AG09309 (cell line): ENCODE data around the gene ZNF627.
"Not testable (repeated sequence)": the region's sequence is repeated elsewhere in the genome, so short reads cannot be mapped to it uniquely, and the experiment has no call there.

Experiments
- DNase-seq: peaks from one replicate; pipeline ENCODE4 v3.0.0-alpha.2; 2010; ENCODE audit warnings: low read depth
- H3K4me3 ChIP-seq: 2 replicates; pipeline ENCODE4 v1.5.1; 2011; ENCODE audit warnings: mild to moderate bottlenecking, low read depth, low read length, moderate library complexity; ENCODE audit not compliant: control insufficient read depth
- TF ChIP-seq, protein P1 (sequence below): IDR thresholded peaks from 2 replicates; pipeline ENCODE4 v1.5.1; 2011; ENCODE audit warnings: mild to moderate bottlenecking, low read depth, low read length, inconsistent platforms; ENCODE audit not compliant: insufficient read depth, control insufficient read depth; ENCODE audit errors: missing control alignments

The ZNF627 gene

DNA sequence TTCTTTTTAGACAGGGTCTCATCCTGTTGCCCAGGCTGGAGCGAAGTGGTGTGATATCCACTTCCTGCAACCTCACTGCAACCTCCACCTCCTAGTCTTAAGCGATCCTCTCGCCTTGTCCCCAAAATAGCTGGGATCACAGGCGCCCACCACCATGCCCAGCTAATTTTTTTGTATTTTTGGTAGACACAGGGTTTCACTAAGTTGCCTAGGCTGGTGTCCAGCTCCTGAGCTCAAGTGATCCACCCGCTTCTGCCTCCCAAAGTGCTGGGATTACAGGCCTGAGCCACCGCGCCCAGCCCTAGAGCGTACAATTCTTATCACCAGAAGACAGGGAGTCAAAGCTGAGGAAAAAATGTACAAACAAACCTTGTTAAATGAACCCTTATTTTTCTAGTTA lies 33.8 kb upstream of the ZNF627 start:
- TF ChIP-seq, protein P1, sequence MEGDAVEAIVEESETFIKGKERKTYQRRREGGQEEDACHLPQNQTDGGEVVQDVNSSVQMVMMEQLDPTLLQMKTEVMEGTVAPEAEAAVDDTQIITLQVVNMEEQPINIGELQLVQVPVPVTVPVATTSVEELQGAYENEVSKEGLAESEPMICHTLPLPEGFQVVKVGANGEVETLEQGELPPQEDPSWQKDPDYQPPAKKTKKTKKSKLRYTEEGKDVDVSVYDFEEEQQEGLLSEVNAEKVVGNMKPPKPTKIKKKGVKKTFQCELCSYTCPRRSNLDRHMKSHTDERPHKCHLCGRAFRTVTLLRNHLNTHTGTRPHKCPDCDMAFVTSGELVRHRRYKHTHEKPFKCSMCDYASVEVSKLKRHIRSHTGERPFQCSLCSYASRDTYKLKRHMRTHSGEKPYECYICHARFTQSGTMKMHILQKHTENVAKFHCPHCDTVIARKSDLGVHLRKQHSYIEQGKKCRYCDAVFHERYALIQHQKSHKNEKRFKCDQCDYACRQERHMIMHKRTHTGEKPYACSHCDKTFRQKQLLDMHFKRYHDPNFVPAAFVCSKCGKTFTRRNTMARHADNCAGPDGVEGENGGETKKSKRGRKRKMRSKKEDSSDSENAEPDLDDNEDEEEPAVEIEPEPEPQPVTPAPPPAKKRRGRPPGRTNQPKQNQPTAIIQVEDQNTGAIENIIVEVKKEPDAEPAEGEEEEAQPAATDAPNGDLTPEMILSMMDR, result no peak
- no peak for DNase-seq
- H3K4me3 ChIP-seq, result no peak overlapping the region

DNA sequence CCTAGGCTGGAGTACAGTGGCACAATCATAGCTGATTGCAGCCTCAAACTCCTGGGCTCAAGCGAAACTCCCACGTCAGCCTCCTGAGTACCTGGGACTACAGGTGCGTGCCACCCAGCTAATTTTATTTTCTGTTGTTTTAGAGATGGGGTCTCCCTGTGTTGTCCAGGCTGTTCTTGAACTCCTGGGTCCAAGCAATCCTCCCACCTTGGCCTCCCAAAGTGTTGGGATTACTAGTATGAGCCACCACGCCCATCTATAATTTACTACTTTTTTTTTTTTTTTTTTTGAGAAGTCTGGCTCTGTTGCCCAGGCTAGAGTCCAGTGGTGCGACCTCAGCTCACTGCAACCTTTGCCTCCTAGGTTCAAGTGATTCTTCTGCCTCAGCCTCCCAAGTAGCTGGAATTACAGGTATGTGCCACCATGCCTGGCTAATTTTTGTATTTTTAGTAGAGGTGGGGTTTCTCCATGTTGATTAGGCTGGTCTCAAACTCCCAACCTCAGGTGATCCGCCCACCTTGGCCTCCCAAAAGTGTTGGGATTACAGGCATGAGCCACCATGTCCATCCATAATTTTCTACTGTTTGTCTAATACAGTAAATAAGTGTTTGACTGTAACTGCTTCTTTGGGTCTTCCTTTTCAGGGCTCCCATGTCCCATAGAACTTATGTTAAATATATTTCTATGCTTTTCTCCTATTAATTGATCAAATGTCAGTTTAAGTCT lies 33.0 kb upstream of the ZNF627 start:
- DNase-seq, result not testable (repeated sequence)

DNA sequence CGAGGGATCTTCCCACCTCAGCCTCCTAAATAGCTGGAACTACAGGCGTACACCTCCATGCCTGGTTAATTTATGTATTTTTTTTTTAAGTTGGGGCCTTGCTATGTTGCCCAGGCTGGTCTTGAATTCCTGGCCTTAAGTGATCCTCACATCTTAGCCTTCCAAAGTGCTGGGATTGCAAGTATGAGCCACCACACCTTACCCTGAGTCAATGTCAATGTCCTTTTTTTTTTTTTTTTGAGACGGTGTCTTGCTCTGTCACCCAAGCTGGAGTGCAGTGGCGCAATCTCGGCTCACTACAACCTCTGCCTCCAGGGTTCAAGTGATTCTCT lies 31.7 kb upstream of the ZNF627 start:
- not testable (repeated sequence) for DNase-seq, H3K4me3 ChIP-seq

More for the DNA sequence above, 33.0 kb upstream of the ZNF627 start:
- H3K4me3 ChIP-seq, result not testable (repeated sequence)

DNA sequence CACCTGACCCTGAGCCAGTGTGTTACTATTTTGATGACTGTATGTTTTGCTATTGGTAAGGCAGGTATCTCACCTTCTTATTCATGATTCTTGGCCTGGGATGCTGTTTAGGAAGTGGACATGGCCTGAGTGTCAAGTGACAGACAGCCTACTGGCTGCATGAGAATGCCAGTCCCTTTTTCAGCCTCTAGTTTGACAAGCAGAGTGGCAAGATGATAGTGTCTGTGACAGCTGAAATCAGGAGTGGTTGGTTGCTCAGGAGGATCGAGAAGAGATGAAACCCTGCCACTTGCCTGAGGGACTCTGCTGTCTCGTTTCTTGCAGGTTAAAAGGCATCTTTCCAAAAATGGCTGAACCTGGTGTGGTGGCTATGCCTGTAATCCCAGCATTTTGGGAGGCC lies 31.1 kb upstream of the ZNF627 start:
- no peak overlapping the region for H3K4me3 ChIP-seq
- no peak for DNase-seq
- TF ChIP-seq, protein P1, result no peak

DNA sequence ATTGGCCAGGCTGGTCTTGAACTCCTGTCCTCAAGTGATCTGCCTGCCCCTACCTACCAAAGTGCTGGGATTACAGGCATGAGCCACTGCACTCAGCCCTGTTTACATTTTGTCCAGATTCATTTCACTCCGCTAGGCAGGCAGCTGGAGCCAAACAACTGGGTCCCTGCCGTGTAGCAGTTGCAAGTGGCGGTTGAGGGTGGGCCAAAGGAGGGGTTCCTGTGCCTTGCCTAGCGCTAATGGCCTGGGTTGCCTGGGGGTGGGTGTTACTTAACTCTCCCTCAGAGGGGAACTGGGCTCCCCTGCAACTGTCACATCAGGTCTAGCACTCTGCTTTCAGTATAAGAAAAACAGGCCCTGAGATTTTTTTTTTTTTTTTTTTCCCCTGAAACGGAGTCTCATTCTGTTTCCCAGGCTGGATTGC lies 27.2 kb upstream of the ZNF627 start:
- DNase-seq, result no peak
- TF ChIP-seq, protein P1, result no peak
- no peak overlapping the region for H3K4me3 ChIP-seq

DNA sequence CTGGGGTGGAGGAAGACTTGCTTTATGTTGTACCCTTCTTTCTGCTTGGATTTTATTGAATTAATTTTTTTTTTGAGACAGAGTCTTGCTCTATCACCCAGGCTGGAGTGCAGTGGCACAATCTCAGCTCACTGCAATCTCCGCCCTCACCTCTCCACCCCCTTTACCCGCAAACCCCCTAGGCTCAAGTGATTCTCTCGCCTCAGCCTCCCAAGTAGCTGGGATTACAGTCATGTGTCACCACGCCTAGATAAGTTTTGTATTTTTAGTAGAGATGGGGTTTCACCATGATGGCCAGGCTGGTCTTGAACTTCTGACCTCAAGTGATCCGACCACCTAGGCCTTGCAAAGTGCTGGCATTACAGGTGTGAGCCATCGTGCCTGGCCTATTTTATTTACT lies 23.9 kb upstream of the ZNF627 start:
- not testable (repeated sequence) for DNase-seq, H3K4me3 ChIP-seq

DNA sequence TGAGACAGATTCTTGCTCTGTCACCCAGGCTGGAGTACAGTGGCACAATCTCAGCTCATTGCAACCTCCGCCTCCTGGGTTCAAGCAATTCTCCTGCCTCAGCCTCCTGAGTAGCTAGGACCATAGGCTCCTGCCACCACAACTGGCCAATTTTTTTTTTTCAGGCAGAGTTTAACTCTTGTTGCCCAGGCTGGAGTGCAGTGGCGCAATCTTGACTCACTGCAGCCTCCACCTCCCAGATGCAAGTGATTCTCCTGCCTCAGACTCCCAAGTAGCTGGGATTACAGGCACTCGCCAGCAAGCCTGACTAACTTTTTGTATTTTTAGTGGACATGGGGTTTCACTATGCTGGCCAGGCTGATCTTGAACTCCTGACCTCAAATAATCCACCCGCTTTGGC lies 23.5 kb upstream of the ZNF627 start:
- not testable (repeated sequence) for H3K4me3 ChIP-seq, DNase-seq

DNA sequence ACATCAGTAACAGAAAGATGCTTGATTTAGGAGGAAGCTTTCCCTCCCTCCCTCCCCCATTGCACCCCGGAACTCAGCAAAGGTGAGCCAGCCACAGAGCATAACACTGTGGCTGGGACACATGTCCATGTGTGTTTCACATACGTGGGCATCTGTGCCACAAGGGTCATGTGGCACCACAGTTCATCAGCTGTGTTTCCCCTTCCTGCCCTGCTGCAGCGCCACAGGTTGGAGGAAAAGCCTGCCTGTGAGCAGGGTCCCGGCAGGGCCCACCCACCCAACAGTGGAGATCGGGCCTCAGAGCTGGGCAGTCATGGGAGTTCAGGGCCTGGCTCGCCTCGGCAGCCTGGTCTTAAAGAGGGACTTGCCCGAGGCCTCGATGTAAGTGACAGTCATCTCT lies 22.6 kb upstream of the ZNF627 start:
- H3K4me3 ChIP-seq, result no peak overlapping the region
- TF ChIP-seq, protein P1, result no peak
- DNase-seq, result no peak

DNA sequence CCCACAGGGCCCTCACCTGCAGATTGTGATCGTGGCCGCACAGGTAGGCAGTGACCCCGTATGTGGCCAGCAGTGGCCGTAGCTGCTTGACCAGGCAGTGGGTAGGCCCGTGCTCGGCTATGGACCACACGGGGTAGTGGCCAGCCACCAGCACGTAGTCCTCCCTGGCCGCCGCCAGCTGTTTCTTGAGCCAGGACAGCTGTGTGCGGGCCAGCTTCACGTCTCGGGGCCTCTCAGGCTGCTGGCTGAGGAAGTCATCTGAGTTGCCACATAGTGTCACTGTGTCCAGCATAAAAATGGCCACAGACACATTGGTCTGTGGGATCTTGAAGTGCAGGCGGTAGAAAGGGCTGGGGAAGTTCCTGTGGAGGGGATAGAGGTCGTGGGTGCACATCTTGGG lies 21.1 kb upstream of the ZNF627 start:
- DNase-seq, result no peak
- TF ChIP-seq, protein P1, result no peak
- H3K4me3 ChIP-seq, result no peak overlapping the region
